Activated CD4-positive, alpha-beta T cell treated with anti-CD3 and anti-CD28 coated beads for 4 hours (primary cell): ENCODE measurements around the gene BMPR1A.

ENCODE experiments used
- DNase-seq, 2 donors: peaks; one replicate each; pipeline ENCODE4 v3.0.0-alpha.2; 2020

BMPR1A gene

GRCh38 chr10:86958116-86958900, 201.9 kb downstream of the BMPR1A start, which contains the start of gene SNCG:
TSS of gene SNCG (plus strand) at chr10:86958599. CDS start at chr10:86958698, 99 bp downstream.
- no peak for DNase-seq

- DNase-seq: no peak
These were observed 202.7 kb downstream of the BMPR1A start for GRCh38 chr10:86958901-86959736.

- DNase-seq: no peak
These were observed 203.3 kb downstream of the BMPR1A start for GRCh38 chr10:86959737-86960002.

- no peak for DNase-seq
These were observed 203.8 kb downstream of the BMPR1A start for GRCh38 chr10:86960003-86960862.

- no peak for DNase-seq
These were observed 204.5 kb downstream of the BMPR1A start for GRCh38 chr10:86960863-86961434.

- no peak for DNase-seq
These were observed 205.2 kb downstream of the BMPR1A start for GRCh38 chr10:86961481-86962091.

- no peak for DNase-seq
These were observed 205.9 kb downstream of the BMPR1A start for GRCh38 chr10:86962136-86962980.

- DNase-seq: no peak
These were observed 206.5 kb downstream of the BMPR1A start for GRCh38 chr10:86962981-86963310.

- no peak for DNase-seq
These were observed 207.0 kb downstream of the BMPR1A start for GRCh38 chr10:86963341-86963919.

GRCh38 chr10:86964061-86964846, 207.8 kb downstream of the BMPR1A start:
- no peak for DNase-seq

GRCh38 chr10:86964847-86965190, 208.4 kb downstream of the BMPR1A start:
- no peak for DNase-seq

GRCh38 chr10:86965986-86966654, 209.7 kb downstream of the BMPR1A start:
- no peak for DNase-seq

- no peak for DNase-seq
These were observed 211.1 kb downstream of the BMPR1A start for GRCh38 chr10:86967481-86967941.

GRCh38 chr10:86968271-86968993, 212.0 kb downstream of the BMPR1A start, which contains the start of gene ADIRF:
TSS of gene ADIRF (plus strand) at chr10:86968482. CDS start at chr10:86968545, 63 bp downstream.
- no peak for DNase-seq

GRCh38 chr10:86968994-86969355, 212.6 kb downstream of the BMPR1A start:
- DNase-seq: no peak

- no peak for DNase-seq
These were observed 213.1 kb downstream of the BMPR1A start for GRCh38 chr10:86969421-86970041.

GRCh38 chr10:86970162-86970981, 214.0 kb downstream of the BMPR1A start:
- DNase-seq: no peak

- DNase-seq: no peak
These were observed 214.5 kb downstream of the BMPR1A start for GRCh38 chr10:86970982-86971231.
